Activated CD8-positive, alpha-beta T cell treated with anti-CD3 and anti-CD28 coated beads, Interleukin-2, amount 10 ng/mL, durations not matched to agents 7 days and 5 days (primary cell): ENCODE results near the gene GABRG3. TPM values are rescaled to one million over a fixed set of nuclear protein-coding genes. Genes with fewer than 3 reads are reported as not detected.

ENCODE experiments used
- ATAC-seq: fragments of 150-1000 bp; cut with Tn5 transposase; one replicate; pipeline ENCODE4 v1.10.0; 2021; ENCODE audit warnings: moderate library complexity
- CTCF ChIA-PET: fragments of 350-600 bp; sonication (Branson Sonifier 250); formaldehyde crosslinking; loops from one replicate; lab custom pipeline; 2021; ENCODE audit warnings: antibody characterized with exemption; lab: Charles Lee
- POLR2A ChIA-PET: fragments of 350-600 bp; sonication (Branson Sonifier 250); formaldehyde crosslinking; loops from one replicate; lab custom pipeline; 2021; ENCODE audit warnings: antibody characterized with exemption; lab: Charles Lee
- DNase-seq: peaks from one replicate; pipeline ENCODE4 v3.0.0-alpha.2; 2020
- H3K27ac Mint-ChIP-seq: one replicate; pipeline ENCODE4 v1.8.0; 2021; ENCODE audit warnings: mild to moderate bottlenecking, mixed read lengths
- H3K27me3 Mint-ChIP-seq: one replicate; pipeline ENCODE4 v1.8.0; 2021; ENCODE audit warnings: low read depth, mixed read lengths
- H3K36me3 Mint-ChIP-seq: one replicate; pipeline ENCODE4 v1.8.0; 2021; ENCODE audit warnings: low read depth, mixed read lengths
- H3K4me1 Mint-ChIP-seq: one replicate; pipeline ENCODE4 v1.8.0; 2021; ENCODE audit warnings: low read depth, mixed read lengths
- H3K4me3 Mint-ChIP-seq: one replicate; pipeline ENCODE4 v1.8.0; 2021; ENCODE audit warnings: mild to moderate bottlenecking, mixed read lengths
- H3K9me3 Mint-ChIP-seq: one replicate; pipeline ENCODE4 v1.8.0; 2022; ENCODE audit warnings: mixed read lengths; ENCODE audit not compliant: insufficient read depth
- total RNA-seq, 2 experiments: library from RNA; stranded (reverse); gene quantifications; one replicate each; pipeline ENCODE4 v1.2.3, GENCODE V29; 2021

Gene GABRG3
- total RNA-seq: not detected

- ChIA-PET POLR2A (no interaction called here), CTCF (no interaction called here)
- H3K27ac Mint-ChIP-seq: no peak within 1 kb of the TSS
- H3K4me1 Mint-ChIP-seq: no peaks in the 10 kb centered on the region
- peaks cover 15% of the 10 kb centered on the region for H3K27me3 Mint-ChIP-seq
- ATAC-seq (no peak), DNase-seq (no peak)
- H3K36me3 Mint-ChIP-seq: no peaks in the 10 kb centered on the region
- no peak within 1 kb of the TSS for H3K4me3 Mint-ChIP-seq
- H3K9me3 Mint-ChIP-seq: peaks cover 4% of the 10 kb centered on the region
These were observed at the start of gene GABRG3 for GRCh38 chr15:26970712-26971210. Gene GABRG3 (plus strand): TSS chr15:26971181.

GRCh38 chr15:26921433-26921832 is 49.5 kb upstream of the GABRG3 start:
- Mint-ChIP-seq H3K4me1 (no peaks in the 10 kb centered on the region), H3K27ac (no peak overlapping the region), H3K27me3 (no peaks in the 10 kb centered on the region), H3K4me3 (no peak overlapping the region), H3K9me3 (peaks cover 8% of the 10 kb centered on the region), H3K36me3 (no peaks in the 10 kb centered on the region)
- DNase-seq: no peak
- ChIA-PET POLR2A (no interaction called here), CTCF (no interaction called here)
- ATAC-seq: no peak

GRCh38 chr15:26926081-26926480 is 44.9 kb upstream of the GABRG3 start:
- peaks cover 4% of the 10 kb centered on the region for H3K9me3 Mint-ChIP-seq
- ATAC-seq (no peak), DNase-seq (no peak)
- no peaks in the 10 kb centered on the region for H3K4me1 Mint-ChIP-seq
- CTCF ChIA-PET: no interaction called here
- H3K36me3 Mint-ChIP-seq: no peaks in the 10 kb centered on the region
- H3K27ac Mint-ChIP-seq: no peak overlapping the region
- H3K4me3 Mint-ChIP-seq: no peak overlapping the region
- H3K27me3 Mint-ChIP-seq: no peaks in the 10 kb centered on the region
- POLR2A ChIA-PET: no interaction called here

GRCh38 chr15:26928051-26928450 is 42.9 kb upstream of the GABRG3 start:
- Mint-ChIP-seq H3K36me3 (no peaks in the 10 kb centered on the region), H3K9me3 (peaks cover 4% of the 10 kb centered on the region), H3K27me3 (no peaks in the 10 kb centered on the region), H3K4me3 (no peak overlapping the region), H3K27ac (no peak overlapping the region), H3K4me1 (no peaks in the 10 kb centered on the region)
- POLR2A ChIA-PET: no interaction called here
- CTCF ChIA-PET: no interaction called here
- ATAC-seq (no peak), DNase-seq (no peak)

- ChIA-PET POLR2A (no interaction called here), CTCF (no interaction called here)
- Mint-ChIP-seq H3K36me3 (no peaks in the 10 kb centered on the region), H3K4me1 (no peaks in the 10 kb centered on the region), H3K4me3 (no peak overlapping the region), H3K27me3 (no peaks in the 10 kb centered on the region), H3K27ac (no peak overlapping the region), H3K9me3 (peaks cover 4% of the 10 kb centered on the region)
- DNase-seq: no peak
- ATAC-seq: no peak
These were observed 41.4 kb upstream of the GABRG3 start for GRCh38 chr15:26929588-26929987.

GRCh38 chr15:26934848-26935247 is 36.1 kb upstream of the GABRG3 start:
- Mint-ChIP-seq H3K36me3 (no peaks in the 10 kb centered on the region), H3K27ac (no peak overlapping the region), H3K27me3 (no peaks in the 10 kb centered on the region), H3K4me3 (no peak overlapping the region), H3K4me1 (no peaks in the 10 kb centered on the region), H3K9me3 (no peaks in the 10 kb centered on the region)
- DNase-seq (no peak), ATAC-seq (no peak)
- ChIA-PET CTCF (no interaction called here), POLR2A (no interaction called here)

- Mint-ChIP-seq H3K27me3 (no peaks in the 10 kb centered on the region), H3K4me3 (no peak overlapping the region), H3K9me3 (no peaks in the 10 kb centered on the region), H3K36me3 (no peaks in the 10 kb centered on the region), H3K27ac (no peak overlapping the region), H3K4me1 (no peaks in the 10 kb centered on the region)
- POLR2A ChIA-PET: no interaction called here
- ATAC-seq (no peak), DNase-seq (no peak)
- CTCF ChIA-PET: no interaction called here
These were observed 35.7 kb upstream of the GABRG3 start for GRCh38 chr15:26935322-26935721.

GRCh38 chr15:26936502-26936901 is 34.5 kb upstream of the GABRG3 start:
- Mint-ChIP-seq H3K9me3 (no peaks in the 10 kb centered on the region), H3K27me3 (no peaks in the 10 kb centered on the region), H3K4me3 (no peak overlapping the region), H3K36me3 (no peaks in the 10 kb centered on the region), H3K27ac (no peak overlapping the region), H3K4me1 (no peaks in the 10 kb centered on the region)
- ChIA-PET CTCF (no interaction called here), POLR2A (no interaction called here)
- ATAC-seq: no peak
- no peak for DNase-seq

GRCh38 chr15:26937134-26937533 is 33.8 kb upstream of the GABRG3 start:
- ChIA-PET CTCF (no interaction called here), POLR2A (no interaction called here)
- H3K27me3 Mint-ChIP-seq: no peaks in the 10 kb centered on the region
- H3K27ac Mint-ChIP-seq: no peak overlapping the region
- no peaks in the 10 kb centered on the region for H3K9me3 Mint-ChIP-seq
- no peaks in the 10 kb centered on the region for H3K4me1 Mint-ChIP-seq
- DNase-seq: no peak
- H3K4me3 Mint-ChIP-seq: no peak overlapping the region
- H3K36me3 Mint-ChIP-seq: no peaks in the 10 kb centered on the region
- ATAC-seq: no peak

- no peaks in the 10 kb centered on the region for H3K27me3 Mint-ChIP-seq
- ChIA-PET CTCF (no interaction called here), POLR2A (no interaction called here)
- no peak overlapping the region for H3K27ac Mint-ChIP-seq
- no peak overlapping the region for H3K4me3 Mint-ChIP-seq
- DNase-seq: no peak
- no peaks in the 10 kb centered on the region for H3K9me3 Mint-ChIP-seq
- ATAC-seq: no peak
- H3K36me3 Mint-ChIP-seq: no peaks in the 10 kb centered on the region
- H3K4me1 Mint-ChIP-seq: no peaks in the 10 kb centered on the region
These were observed 31.6 kb upstream of the GABRG3 start for GRCh38 chr15:26939398-26939797.

GRCh38 chr15:26941489-26941888 is 29.5 kb upstream of the GABRG3 start:
- DNase-seq: no peak
- ChIA-PET CTCF (no interaction called here), POLR2A (no interaction called here)
- Mint-ChIP-seq H3K27ac (no peak overlapping the region), H3K36me3 (no peaks in the 10 kb centered on the region), H3K27me3 (no peaks in the 10 kb centered on the region), H3K4me1 (no peaks in the 10 kb centered on the region), H3K9me3 (peaks cover 4% of the 10 kb centered on the region), H3K4me3 (no peak overlapping the region)
- no peak for ATAC-seq

- no peak for ATAC-seq
- H3K4me1 Mint-ChIP-seq: no peaks in the 10 kb centered on the region
- ChIA-PET CTCF (no interaction called here), POLR2A (no interaction called here)
- H3K27me3 Mint-ChIP-seq: no peaks in the 10 kb centered on the region
- DNase-seq: no peak
- H3K9me3 Mint-ChIP-seq: peaks cover 4% of the 10 kb centered on the region
- H3K27ac Mint-ChIP-seq: no peak overlapping the region
- no peaks in the 10 kb centered on the region for H3K36me3 Mint-ChIP-seq
- H3K4me3 Mint-ChIP-seq: no peak overlapping the region
These were observed 27.1 kb upstream of the GABRG3 start for GRCh38 chr15:26943866-26944265.

- no peak for ATAC-seq
- no peak overlapping the region for H3K27ac Mint-ChIP-seq
- ChIA-PET CTCF (no interaction called here), POLR2A (no interaction called here)
- no peak for DNase-seq
- no peaks in the 10 kb centered on the region for H3K27me3 Mint-ChIP-seq
- no peak overlapping the region for H3K4me3 Mint-ChIP-seq
- no peaks in the 10 kb centered on the region for H3K4me1 Mint-ChIP-seq
- peaks cover 4% of the 10 kb centered on the region for H3K9me3 Mint-ChIP-seq
- no peaks in the 10 kb centered on the region for H3K36me3 Mint-ChIP-seq
These were observed 25.9 kb upstream of the GABRG3 start for GRCh38 chr15:26945046-26945445.
